Measurements from ENCODE around the gene ZHX3.

ZHX3 gene

GRCh38 chr20:41205313-41205712 is 112.2 kb downstream of the ZHX3 start:
- no peak for TF ChIP-seq CTCF (IDR thresholded peaks at IDR 0.05; ENCODE audit: control insufficient read depth, insufficient read depth, low read depth, low read length, missing control alignments)
- no peak overlapping the region for H3K4me3 ChIP-seq (ENCODE audit: control insufficient read depth, low read depth, low read length)
- no peak for DNase-seq (ENCODE audit: low read depth)

- no peak for TF ChIP-seq CTCF (IDR thresholded peaks at IDR 0.05; ENCODE audit: control insufficient read depth, insufficient read depth, low read depth, low read length, missing control alignments)
- H3K4me3 ChIP-seq (ENCODE audit: control insufficient read depth, low read depth, low read length), result no peak overlapping the region
- no peak for DNase-seq (ENCODE audit: low read depth)
Observed at GRCh38 chr20:41204304-41205265, 112.9 kb downstream of the ZHX3 start.

- no peak for TF ChIP-seq CTCF (IDR thresholded peaks at IDR 0.05; ENCODE audit: control insufficient read depth, insufficient read depth, low read depth, low read length, missing control alignments)
- no peak for DNase-seq (ENCODE audit: low read depth)
- no peak overlapping the region for H3K4me3 ChIP-seq (ENCODE audit: control insufficient read depth, low read depth, low read length)
Observed at GRCh38 chr20:41203660-41204059, 113.9 kb downstream of the ZHX3 start.

- H3K4me3 ChIP-seq (ENCODE audit: control insufficient read depth, low read depth, low read length), result no peak overlapping the region
- DNase-seq (ENCODE audit: low read depth), result no peak
Observed at GRCh38 chr20:41202426-41202825, 115.1 kb downstream of the ZHX3 start.

GRCh38 chr20:41201760-41202159 is 115.8 kb downstream of the ZHX3 start:
- no peak for DNase-seq (ENCODE audit: low read depth)
- no peak for TF ChIP-seq CTCF (IDR thresholded peaks at IDR 0.05; ENCODE audit: control insufficient read depth, insufficient read depth, low read depth, low read length, missing control alignments)
- no peak overlapping the region for H3K4me3 ChIP-seq (ENCODE audit: control insufficient read depth, low read depth, low read length)

More at GRCh38 chr20:41202426-41202825, 115.1 kb downstream of the ZHX3 start:
- TF ChIP-seq CTCF (IDR thresholded peaks at IDR 0.05; ENCODE audit: control insufficient read depth, insufficient read depth, low read depth, low read length, missing control alignments), result no peak

- DNase-seq (ENCODE audit: low read depth), result no peak
- no peak for TF ChIP-seq CTCF (IDR thresholded peaks at IDR 0.05; ENCODE audit: control insufficient read depth, insufficient read depth, low read depth, low read length, missing control alignments)
- H3K4me3 ChIP-seq (ENCODE audit: control insufficient read depth, low read depth, low read length), result no peak overlapping the region
Observed at GRCh38 chr20:41200446-41201202, 116.9 kb downstream of the ZHX3 start.

Data from AG09309 (cell line).